ENCODE data around the gene EFCAB6. TPM values are rescaled to one million over a fixed set of nuclear protein-coding genes. Genes with fewer than 3 reads are reported as not detected.

EFCAB6 gene
- total and polyA plus RNA-seq, 2 of the 13 experiments (the other 11 are each of a cell fraction or from before 2014, with no cell fraction given), result not detected

DNA sequence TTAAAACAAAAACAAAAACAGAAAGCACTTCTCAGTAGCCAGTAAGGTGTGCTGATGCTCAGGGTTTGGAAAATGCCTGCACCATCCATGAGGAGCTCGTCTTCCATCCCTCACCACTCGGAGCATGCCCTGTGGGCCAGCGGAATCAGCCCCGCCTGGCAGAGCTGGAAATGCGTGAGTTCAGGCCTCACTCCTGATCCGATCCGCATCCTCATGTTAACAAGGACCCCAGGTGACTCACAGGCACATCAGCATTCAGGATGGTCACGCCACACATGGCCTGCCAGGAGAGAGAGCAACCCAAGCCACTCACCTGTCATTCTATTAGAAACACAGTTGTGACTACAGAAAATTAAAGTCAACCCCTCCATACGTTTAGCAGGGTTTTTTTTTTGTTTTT, 211.8 kb downstream of the EFCAB6 start (continued):
- TF ChIP-seq, protein P1, sequence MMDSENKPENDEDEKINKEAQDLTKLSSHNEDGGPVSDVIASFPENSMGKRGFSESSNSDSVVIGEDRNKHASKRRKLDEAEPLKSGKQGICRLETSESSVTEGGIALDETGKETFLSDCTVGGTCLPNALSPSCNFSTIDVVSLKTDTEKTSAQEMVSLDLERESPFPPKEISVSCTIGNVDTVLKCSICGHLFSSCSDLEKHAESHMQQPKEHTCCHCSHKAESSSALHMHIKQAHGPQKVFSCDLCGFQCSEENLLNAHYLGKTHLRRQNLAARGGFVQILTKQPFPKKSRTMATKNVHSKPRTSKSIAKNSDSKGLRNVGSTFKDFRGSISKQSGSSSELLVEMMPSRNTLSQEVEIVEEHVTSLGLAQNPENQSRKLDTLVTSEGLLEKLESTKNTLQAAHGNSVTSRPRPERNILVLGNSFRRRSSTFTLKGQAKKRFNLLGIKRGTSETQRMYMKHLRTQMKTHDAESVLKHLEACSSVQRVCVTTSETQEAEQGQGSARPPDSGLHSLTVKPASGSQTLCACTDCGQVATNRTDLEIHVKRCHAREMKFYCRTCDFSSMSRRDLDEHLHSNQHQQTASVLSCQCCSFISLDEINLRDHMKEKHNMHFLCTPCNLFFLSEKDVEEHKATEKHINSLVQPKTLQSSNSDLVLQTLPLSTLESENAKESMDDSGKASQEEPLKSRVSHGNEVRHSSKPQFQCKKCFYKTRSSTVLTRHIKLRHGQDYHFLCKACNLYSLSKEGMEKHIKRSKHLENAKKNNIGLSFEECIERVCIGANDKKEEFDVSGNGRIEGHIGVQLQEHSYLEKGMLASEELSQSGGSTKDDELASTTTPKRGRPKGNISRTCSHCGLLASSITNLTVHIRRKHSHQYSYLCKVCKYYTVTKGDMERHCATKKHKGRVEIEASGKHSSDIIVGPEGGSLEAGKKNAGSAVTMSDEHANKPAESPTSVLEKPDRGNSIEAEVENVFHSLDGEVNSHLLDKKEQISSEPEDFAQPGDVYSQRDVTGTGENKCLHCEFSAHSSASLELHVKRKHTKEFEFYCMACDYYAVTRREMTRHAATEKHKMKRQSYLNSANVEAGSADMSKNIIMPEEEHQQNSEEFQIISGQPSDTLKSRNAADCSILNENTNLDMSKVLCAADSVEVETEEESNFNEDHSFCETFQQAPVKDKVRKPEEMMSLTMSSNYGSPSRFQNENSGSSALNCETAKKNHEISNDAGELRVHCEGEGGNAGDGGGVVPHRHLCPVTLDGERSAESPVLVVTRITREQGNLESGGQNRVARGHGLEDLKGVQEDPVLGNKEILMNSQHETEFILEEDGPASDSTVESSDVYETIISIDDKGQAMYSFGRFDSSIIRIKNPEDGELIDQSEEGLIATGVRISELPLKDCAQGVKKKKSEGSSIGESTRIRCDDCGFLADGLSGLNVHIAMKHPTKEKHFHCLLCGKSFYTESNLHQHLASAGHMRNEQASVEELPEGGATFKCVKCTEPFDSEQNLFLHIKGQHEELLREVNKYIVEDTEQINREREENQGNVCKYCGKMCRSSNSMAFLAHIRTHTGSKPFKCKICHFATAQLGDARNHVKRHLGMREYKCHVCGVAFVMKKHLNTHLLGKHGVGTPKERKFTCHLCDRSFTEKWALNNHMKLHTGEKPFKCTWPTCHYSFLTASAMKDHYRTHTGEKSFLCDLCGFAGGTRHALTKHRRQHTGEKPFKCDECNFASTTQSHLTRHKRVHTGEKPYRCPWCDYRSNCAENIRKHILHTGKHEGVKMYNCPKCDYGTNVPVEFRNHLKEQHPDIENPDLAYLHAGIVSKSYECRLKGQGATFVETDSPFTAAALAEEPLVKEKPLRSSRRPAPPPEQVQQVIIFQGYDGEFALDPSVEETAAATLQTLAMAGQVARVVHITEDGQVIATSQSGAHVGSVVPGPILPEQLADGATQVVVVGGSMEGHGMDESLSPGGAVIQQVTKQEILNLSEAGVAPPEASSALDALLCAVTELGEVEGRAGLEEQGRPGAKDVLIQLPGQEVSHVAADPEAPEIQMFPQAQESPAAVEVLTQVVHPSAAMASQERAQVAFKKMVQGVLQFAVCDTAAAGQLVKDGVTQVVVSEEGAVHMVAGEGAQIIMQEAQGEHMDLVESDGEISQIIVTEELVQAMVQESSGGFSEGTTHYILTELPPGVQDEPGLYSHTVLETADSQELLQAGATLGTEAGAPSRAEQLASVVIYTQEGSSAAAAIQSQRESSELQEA (CRISPR knock-in tag; IDR thresholded peaks at IDR 0.05; ENCODE audit: not compliant biosample characterization), result no peak
- TF ChIP-seq ZNF17 (CRISPR knock-in tag; IDR thresholded peaks at IDR 0.05), result no peak

DNA sequence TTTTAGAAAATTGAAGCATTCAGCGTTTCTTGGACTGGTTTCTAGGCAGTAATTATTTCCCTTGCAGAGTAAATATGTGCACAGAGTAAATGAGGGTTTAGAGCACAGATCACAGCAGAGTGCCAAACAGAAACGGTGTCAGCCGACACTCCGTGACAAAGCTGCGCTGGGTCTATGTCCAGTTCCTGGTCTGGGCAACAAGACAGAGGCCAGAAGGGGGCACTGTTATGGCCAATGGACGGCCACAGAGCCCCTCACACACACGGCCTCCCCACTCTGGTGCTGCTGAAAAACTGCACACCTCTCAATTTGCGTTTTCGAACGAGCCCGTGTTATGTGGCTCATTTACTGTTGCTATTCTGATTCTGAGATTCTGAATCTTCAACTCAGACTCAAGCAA, 219.6 kb downstream of the EFCAB6 start:
- 44% methylated on average over 8 of the region's 11 CpGs for WGBS (ENCODE audit: low lambda C conversion rate)
- FAIRE-seq (no peak), DNase-seq (ENCODE audit: low spot score) (no peak), ATAC-seq (peak; percentile 37; the same call in 1 of the 3 replicates)
- Histone ChIP-seq H3K4me2 (ENCODE audit: low read depth, low read length) (no peak overlapping the region), H3K27ac (ENCODE audit: extremely low read length, insufficient read depth, low read length) (no peak overlapping the region), H4K20me1 (ENCODE audit: insufficient read depth, low read length) (no peaks in the 10 kb centered on the region), H3K27me3 (ENCODE audit: control insufficient read depth in 1 of 2, insufficient read depth in 2 of 2, low read length in 2 of 2) (no peaks in the 10 kb centered on the region), H3K79me2 (ENCODE audit: insufficient read depth, low read length) (no peaks in the 10 kb centered on the region), H3K36me3 (replicated peaks in 1 of 2; ENCODE audit: control insufficient read depth in 1 of 2, insufficient read depth in 2 of 2, low read length in 2 of 2) (no peaks in the 10 kb centered on the region), H3K9me3 (ENCODE audit: low read length) (no peaks in the 10 kb centered on the region), H2AFZ (ENCODE audit: low read length) (no peak overlapping the region), H3K4me1 (ENCODE audit: insufficient read depth, low read length) (no peaks in the 10 kb centered on the region), H3K9ac (ENCODE audit: insufficient read depth, low read depth, low read length) (no peak overlapping the region), H3K4me3 (replicated peaks in 1 of 3; ENCODE audit: insufficient read depth in 1 of 3, low read depth in 2 of 3, low read length in 3 of 3) (no peak overlapping the region)
- BruUV-seq (replicated peaks), result no TSS peak
- CTCF ChIA-PET (ENCODE audit: low intra/inter-chr PET ratio, low total read pairs), result no interaction called here
- intact Hi-C loops (cut with micrococcal nuclease; ENCODE audit: unreplicated experiment) (no loop called here), in situ Hi-C loops (cut with HindIII; ENCODE audit: extremely low pct_ligation_motif_present, low pct_unique_long_range_greater_than_20kb) (no loop called here)
- POLR2A ChIA-PET, result no interaction called here
- TF ChIP-seq CEBPB (IDR thresholded peaks at IDR 0.05; ENCODE audit: borderline replicate concordance, low read depth, low read length) (no peak), RAD21 (CRISPR knock-in tag; IDR thresholded peaks at IDR 0.05) (no peak), ZMYM3 (CRISPR knock-in tag; IDR thresholded peaks at IDR 0.05) (no peak), ZFP36L2 (CRISPR knock-in tag; IDR thresholded peaks at IDR 0.05) (no peak), HNF4G (IDR thresholded peaks at IDR 0.05; ENCODE audit: borderline replicate concordance, low read depth, low read length) (no peak), HNF4G (CRISPR knock-in tag; IDR thresholded peaks at IDR 0.05; ENCODE audit: borderline replicate concordance, low read depth) (no peak), CBX5 (CRISPR knock-in tag; IDR thresholded peaks at IDR 0.05; ENCODE audit: borderline replicate concordance) (no peak), RBAK (CRISPR knock-in tag; IDR thresholded peaks at IDR 0.05) (no peak), STAG1 (CRISPR knock-in tag; IDR thresholded peaks at IDR 0.05) (0 out of 2 replicates have a peak, but pooled peaks have one; percentile 3)
- TF ChIP-seq, protein P2, sequence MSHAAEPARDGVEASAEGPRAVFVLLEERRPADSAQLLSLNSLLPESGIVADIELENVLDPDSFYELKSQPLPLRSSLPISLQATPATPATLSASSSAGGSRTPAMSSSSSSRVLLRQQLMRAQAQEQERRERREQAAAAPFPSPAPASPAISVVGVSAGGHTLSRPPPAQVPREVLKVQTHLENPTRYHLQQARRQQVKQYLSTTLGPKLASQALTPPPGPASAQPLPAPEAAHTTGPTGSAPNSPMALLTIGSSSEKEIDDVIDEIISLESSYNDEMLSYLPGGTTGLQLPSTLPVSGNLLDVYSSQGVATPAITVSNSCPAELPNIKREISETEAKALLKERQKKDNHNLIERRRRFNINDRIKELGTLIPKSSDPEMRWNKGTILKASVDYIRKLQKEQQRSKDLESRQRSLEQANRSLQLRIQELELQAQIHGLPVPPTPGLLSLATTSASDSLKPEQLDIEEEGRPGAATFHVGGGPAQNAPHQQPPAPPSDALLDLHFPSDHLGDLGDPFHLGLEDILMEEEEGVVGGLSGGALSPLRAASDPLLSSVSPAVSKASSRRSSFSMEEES (CRISPR knock-in tag; IDR thresholded peaks at IDR 0.05), result no peak

Measured in HepG2 (cell line).